Keratinocyte (primary cell): Measurements from ENCODE around the gene GP5.

Experiments
- CTCF ChIP-seq, 3 experiments: IDR thresholded peaks in 1 of 3; conservative IDR thresholded peaks in 1 of 3; optimal IDR thresholded peaks in 1 of 3; 2 replicates in 2 of 3; 3 replicates in 1 of 3; pipeline versions ENCODE3 to v1.5.1; 2011; ENCODE audit warnings: low read length in 3 of 3, mild to moderate bottlenecking in 3 of 3, moderate library complexity in 2 of 3, control low read depth in 1 of 3, inconsistent platforms in 1 of 3; ENCODE audit not compliant: insufficient read depth in 2 of 3; ENCODE audit errors: extremely low read depth in 1 of 3
- EZH2 ChIP-seq: IDR thresholded peaks from one replicate; pipeline ENCODE4 v1.6.1; 2012; ENCODE audit warnings: inconsistent platforms, mild to moderate bottlenecking, low read length, moderate library complexity

GRCh38 chr3:194381460-194381875, 17.6 kb downstream of the GP5 start:
- TF ChIP-seq CTCF (optimal IDR thresholded peaks at IDR 0.05 in 1 of 3, IDR thresholded peaks at IDR 0.05 in 1 of 3, conservative IDR thresholded peaks at IDR 0.05 in 1 of 3; ENCODE audit: extremely low read depth in 1 of 3, insufficient read depth in 2 of 3, low read length in 3 of 3) (no peak), EZH2 (no peak)
